Right cardiac atrium (tissue), 5 donors: Measurements from ENCODE around the gene SHOX. TPM values are rescaled to one million over a fixed set of nuclear protein-coding genes. Genes with fewer than 3 reads are reported as not detected.

Experiments
- ATAC-seq, 2 donors: fragments of 200-7000 bp; cut with Tn5 transposase; one replicate each; pipeline versions ENCODE4 v1.8.0 to v1.9.1; 2020; ENCODE audit warnings: moderate library complexity in 2 of 2, mild to moderate bottlenecking in 1 of 2
- DNase-seq, 3 donors: peaks; one replicate each; pipeline ENCODE4 v3.0.0-alpha.2; 2020
- H3K27ac ChIP-seq: one replicate; pipeline ENCODE4 v1.5.1; 2013; ENCODE audit warnings: mild to moderate bottlenecking, low read length, control low read depth, moderate library complexity
- H3K27me3 ChIP-seq: one replicate; pipeline ENCODE4 v1.6.1; 2013; ENCODE audit not compliant: control insufficient read depth, insufficient read depth
- H3K4me1 ChIP-seq: one replicate; pipeline ENCODE4 v1.6.1; 2013; ENCODE audit warnings: low read length; ENCODE audit not compliant: control insufficient read depth, insufficient read depth
- H3K4me3 ChIP-seq: one replicate; pipeline ENCODE4 v1.5.1; 2013; ENCODE audit warnings: low read length, control low read depth
- H3K9me3 ChIP-seq: one replicate; pipeline ENCODE4 v1.6.1; 2013; ENCODE audit warnings: low read length; ENCODE audit not compliant: control insufficient read depth
- WGBS: extraction: QIAGEN DNeasy Blood & Tissue Kit; methylation state at CpG from one replicate; pipeline ENCODE4 v1.1.7; 2013; 5-methylcytosine and 5-hydroxymethylcytosine counted together
- intact Hi-C, 4 donors: fragments of 100-400 bp; cut with DNase I; formaldehyde crosslinking; loops; one replicate each; pipeline versions ENCODE4 v1.11.0 to v1.14.0; 2022 to 2023
- polyA plus RNA-seq: library from polyadenylated mRNA; stranded (reverse); fragments of 200-250 nt; gene quantifications from one replicate; pipeline ENCODE4 v1.2.3, GENCODE V29; 2013
- total RNA-seq, 4 donors: library from RNA; stranded (reverse); fragmentation: NEBNext Ultra II Directional; extraction: Animal tissue kit (Norgen Biotek cat#: 25700); gene quantifications; one replicate each; pipeline ENCODE4 v1.2.1, GENCODE V29; 2021
- donor health status: healthy with polysubstance abuse.
- donor health status: DM: no; HTN: yes; CAD: no.
- donor health status: DM: no; HTN: no; CAD: no.
- donor health status: DM: no; HTN: yes; CAD: no; lungs with severe emphysema.
- donor health status: DM: yes; HTN: yes; CAD: no.

SHOX gene
- total and polyA plus RNA-seq, 5 donors = not detected

- no peaks in the 10 kb centered on the region for H3K9me3 ChIP-seq
- WGBS = 61% methylated on average over 2 of the region's 2 CpGs
- H3K27ac ChIP-seq = no peak overlapping the region
- DNase-seq (no peak), ATAC-seq (no peak)
- no peaks in the 10 kb centered on the region for H3K4me1 ChIP-seq
- no peaks in the 10 kb centered on the region for H3K27me3 ChIP-seq
- H3K4me3 ChIP-seq = no peak overlapping the region
- intact Hi-C loops = no loop called here
These were observed 72.9 kb downstream of the SHOX start for GRCh38 chrX:703466-703865.

- intact Hi-C loops = no loop called here
- H3K4me1 ChIP-seq = no peaks in the 10 kb centered on the region
- WGBS = 73% methylated on average over 3 of the region's 3 CpGs
- no peak overlapping the region for H3K27ac ChIP-seq
- H3K9me3 ChIP-seq = no peaks in the 10 kb centered on the region
- ATAC-seq (no peak), DNase-seq (no peak)
- H3K27me3 ChIP-seq = no peaks in the 10 kb centered on the region
- H3K4me3 ChIP-seq = no peak overlapping the region
These were observed 73.3 kb downstream of the SHOX start for GRCh38 chrX:703866-704265.

Other genes starting within 250 kb of the SHOX start
- gene PPP2R3B, start 243.9 kb upstream of the SHOX start, total RNA-seq = 100 to 1,000 TPM; 101 to 163 (median 147) TPM
- gene PPP2R3B, start 243.9 kb upstream of the SHOX start, polyA plus RNA-seq = 114 TPM